Subcutaneous adipose tissue (tissue), 4 donors: ENCODE data around the gene TGFBI. TPM values are rescaled to one million over a fixed set of nuclear protein-coding genes. Genes with fewer than 3 reads are reported as not detected.

ENCODE experiments used
- CTCF ChIP-seq: fragments of 450-650 bp; IDR thresholded peaks from one replicate; pipeline ENCODE4 v1.5.1; 2016; ENCODE audit warnings: low read depth, mild to moderate bottlenecking, control low read depth, antibody characterized with exemption, moderate library complexity
- total RNA-seq, 4 donors: library from RNA; depleted of rRNA; stranded (reverse); fragments of >200 nt; gene quantifications; one replicate each; pipeline ENCODE4 v1.1.0, GENCODE V29; 2016

The TGFBI gene
- total RNA-seq, 4 donors from 2014 or later, result 133 to 240 (median 164) TPM

- no peak for TF ChIP-seq CTCF
These were observed 1.5 kb upstream of the TGFBI start for GRCh38 chr5:136027311-136027710.

GRCh38 chr5:136028090-136028489 lies 698 bp upstream of the TGFBI start:
- TF ChIP-seq CTCF, result no peak

GRCh38 chr5:136030252-136030651 lies 1.5 kb downstream of the TGFBI start:
- TF ChIP-seq CTCF, result no peak

- no peak for TF ChIP-seq CTCF
These were observed 2.3 kb downstream of the TGFBI start for GRCh38 chr5:136030956-136031611.

GRCh38 chr5:136031711-136032110 lies 2.9 kb downstream of the TGFBI start:
- TF ChIP-seq CTCF, result no peak

GRCh38 chr5:136032564-136032963 lies 3.8 kb downstream of the TGFBI start:
- TF ChIP-seq CTCF, result no peak

GRCh38 chr5:136033234-136033633 lies 4.4 kb downstream of the TGFBI start:
- TF ChIP-seq CTCF, result no peak
